SK-N-SH treated with all-trans-retinoic acid at 6 μM for 48 hours (cell line): Measurements from ENCODE around the gene SMPD3.
A peak's percentile ranks its signal among the peaks of the same experiment; 100 is the strongest.

Experiments
- ATAC-seq: fragments of 200-7000 bp; cut with Tn5 transposase; 3 replicates; pipeline ENCODE4 v1.9.1; 2020; ENCODE audit warnings: mild to moderate bottlenecking, moderate library complexity
- ARNTL ChIP-seq: fragments of 450-650 bp; formaldehyde crosslinking; IDR thresholded peaks from 2 replicates; pipeline ENCODE4 v1.5.0; 2020; ENCODE audit warnings: low read depth, mild to moderate bottlenecking, moderate library complexity, borderline replicate concordance
- BACH2 ChIP-seq: fragments of 250-450 bp; sonication (Bioruptor Pico); IDR thresholded peaks from 2 replicates; pipeline ENCODE4 v1.9.0; 2021; ENCODE audit warnings: mild to moderate bottlenecking, borderline replicate concordance
- CREB5 ChIP-seq: fragments of 250-450 bp; sonication (Bioruptor Pico); IDR thresholded peaks from 2 replicates; pipeline ENCODE4 v1.5.1; 2020; ENCODE audit warnings: low read depth, mild to moderate bottlenecking, moderate library complexity
- CSDC2 ChIP-seq: fragments of 250-450 bp; sonication (Bioruptor Pico); IDR thresholded peaks from 2 replicates; pipeline ENCODE4 v1.5.0; 2020; ENCODE audit warnings: mild to moderate bottlenecking, moderate library complexity
- CSRNP3 ChIP-seq: fragments of 250-450 bp; sonication (Bioruptor Pico); IDR thresholded peaks from 2 replicates; pipeline ENCODE4 v1.5.1; 2021; ENCODE audit warnings: mild to moderate bottlenecking, moderate library complexity
- ESRRG ChIP-seq: fragments of 250-450 bp; sonication (Bioruptor Pico); IDR thresholded peaks from 2 replicates; pipeline ENCODE4 v1.6.1; 2021; ENCODE audit warnings: mild to moderate bottlenecking
- GLIS3 ChIP-seq: fragments of 250-450 bp; sonication (Bioruptor Pico); IDR thresholded peaks from 2 replicates; pipeline ENCODE4 v1.5.0; 2020; ENCODE audit warnings: mild to moderate bottlenecking, moderate library complexity
- ISL1 ChIP-seq: fragments of 250-450 bp; sonication (Bioruptor Pico); IDR thresholded peaks from 2 replicates; pipeline ENCODE4 v2.1.2; 2022; ENCODE audit warnings: mild to moderate bottlenecking, moderate library complexity
- OSR1 ChIP-seq: fragments of 250-450 bp; sonication (Bioruptor Pico); IDR thresholded peaks from 2 replicates; pipeline ENCODE4 v1.8.0; 2022; ENCODE audit warnings: moderate library complexity, mild to moderate bottlenecking, inconsistent platforms
- PATZ1 ChIP-seq: fragments of 250-450 bp; sonication (Bioruptor Pico); IDR thresholded peaks from 2 replicates; pipeline ENCODE4 v1.8.0; 2020; ENCODE audit warnings: mild to moderate bottlenecking, moderate library complexity, borderline replicate concordance
- POU6F1 ChIP-seq: fragments of 250-450 bp; sonication (Bioruptor Pico); IDR thresholded peaks from 2 replicates; pipeline ENCODE4 v1.8.0; 2021; ENCODE audit warnings: low read depth, mild to moderate bottlenecking, moderate library complexity, borderline replicate concordance
- PPARA ChIP-seq: fragments of 250-450 bp; sonication (Bioruptor Pico); IDR thresholded peaks from 2 replicates; pipeline ENCODE4 v1.5.0; 2020; ENCODE audit warnings: mild to moderate bottlenecking, borderline replicate concordance
- RARB ChIP-seq: fragments of 250-450 bp; sonication (Bioruptor Pico); IDR thresholded peaks from 2 replicates; pipeline ENCODE4 v1.8.0; 2021; ENCODE audit warnings: mild to moderate bottlenecking, moderate library complexity
- SNAI2 ChIP-seq: fragments of 250-450 bp; sonication (Bioruptor Pico); IDR thresholded peaks from 2 replicates; pipeline ENCODE4 v1.5.0; 2020; ENCODE audit warnings: mild to moderate bottlenecking, moderate library complexity
- TCF4 ChIP-seq: fragments of 250-450 bp; sonication (Bioruptor Pico); IDR thresholded peaks from 2 replicates; pipeline ENCODE4 v1.8.0; 2021; ENCODE audit warnings: mild to moderate bottlenecking, moderate library complexity, borderline replicate concordance
- TOX ChIP-seq: fragments of 250-450 bp; sonication (Bioruptor Pico); IDR thresholded peaks from 2 replicates; pipeline ENCODE4 v1.8.0; 2021; ENCODE audit warnings: mild to moderate bottlenecking, moderate library complexity, borderline replicate concordance
- TSHZ2 ChIP-seq: fragments of 250-450 bp; sonication (Bioruptor Pico); IDR thresholded peaks from 2 replicates; pipeline ENCODE4 v1.5.0; 2020; ENCODE audit warnings: mild to moderate bottlenecking, moderate library complexity
- ZC3H10 ChIP-seq: fragments of 250-450 bp; sonication (Bioruptor Pico); IDR thresholded peaks from 2 replicates; pipeline ENCODE4 v1.5.1; 2021; ENCODE audit warnings: mild to moderate bottlenecking, moderate library complexity
- ZFP3 ChIP-seq: fragments of 250-450 bp; sonication (Bioruptor Pico); IDR thresholded peaks from 2 replicates; pipeline ENCODE4 v1.5.0; 2020; ENCODE audit warnings: mild to moderate bottlenecking, moderate library complexity
- ZFP30 ChIP-seq: fragments of 450-650 bp; formaldehyde crosslinking; IDR thresholded peaks from 2 replicates; pipeline ENCODE4 v1.5.0; 2022; ENCODE audit warnings: mild to moderate bottlenecking, moderate library complexity
- ZNF565 ChIP-seq: fragments of 450-650 bp; formaldehyde crosslinking; conservative IDR thresholded peaks from 2 replicates; pipeline ENCODE4 v1.5.0; 2020; ENCODE audit warnings: low read depth, mild to moderate bottlenecking, moderate library complexity
- ZNF8 ChIP-seq: fragments of 450-650 bp; formaldehyde crosslinking; IDR thresholded peaks from 2 replicates; pipeline ENCODE4 v1.5.0; 2020; ENCODE audit warnings: mild to moderate bottlenecking, moderate library complexity

Gene SMPD3

GRCh38 chr16:68362262-68362913 is 85.9 kb downstream of the SMPD3 start:
- TF ChIP-seq BACH2 (no peak), PATZ1 (no peak), TOX (CRISPR knock-in tag) (no peak), POU6F1 (no peak), SNAI2 (CRISPR knock-in tag) (no peak), ZFP3 (CRISPR knock-in tag) (no peak), OSR1 (CRISPR knock-in tag) (no peak), TCF4 (CRISPR knock-in tag) (peak; percentile 89), CSRNP3 (no peak; the same call in 1 of the 2 replicates), RARB (CRISPR knock-in tag) (no peak), ZNF8 (CRISPR knock-in tag) (no peak), ESRRG (CRISPR knock-in tag) (no peak), GLIS3 (CRISPR knock-in tag) (no peak), PPARA (no peak), CREB5 (no peak), ARNTL (CRISPR knock-in tag) (no peak), TSHZ2 (CRISPR knock-in tag) (peak; percentile 16; the same call in 1 of the 2 replicates), CSDC2 (CRISPR knock-in tag) (no peak), ISL1 (CRISPR knock-in tag) (peak; percentile 38; the same call in 1 of the 2 replicates), ZC3H10 (CRISPR knock-in tag) (no peak), ZNF565 (CRISPR knock-in tag) (no peak), ZFP30 (CRISPR knock-in tag) (no peak)
- ATAC-seq: peak; percentile 21

GRCh38 chr16:68361485-68361884 is 86.8 kb downstream of the SMPD3 start:
- no peak for TF ChIP-seq CREB5
- TF ChIP-seq TSHZ2 (CRISPR knock-in tag): no peak
- no peak for TF ChIP-seq POU6F1
- no peak for TF ChIP-seq ZC3H10 (CRISPR knock-in tag)
- TF ChIP-seq, all 23 proteins: peak for 0
- ATAC-seq: 0 out of 3 replicates have a peak, but pooled peaks have one; percentile 3
